22Rv1 (cell line): ENCODE measurements around the gene ZNF407.

ENCODE experiments used
- ZFX ChIP-seq: fragments of 450-650 bp; IDR thresholded peaks from 2 replicates; pipeline ENCODE4 v1.6.1; 2017; ENCODE audit warnings: antibody characterized with exemption, borderline replicate concordance
- TF ChIP-seq, protein P1 (sequence below): fragments of 450-650 bp; IDR thresholded peaks from 2 replicates; pipeline ENCODE4 v1.5.1; 2017; ENCODE audit warnings: mild to moderate bottlenecking

DNA sequence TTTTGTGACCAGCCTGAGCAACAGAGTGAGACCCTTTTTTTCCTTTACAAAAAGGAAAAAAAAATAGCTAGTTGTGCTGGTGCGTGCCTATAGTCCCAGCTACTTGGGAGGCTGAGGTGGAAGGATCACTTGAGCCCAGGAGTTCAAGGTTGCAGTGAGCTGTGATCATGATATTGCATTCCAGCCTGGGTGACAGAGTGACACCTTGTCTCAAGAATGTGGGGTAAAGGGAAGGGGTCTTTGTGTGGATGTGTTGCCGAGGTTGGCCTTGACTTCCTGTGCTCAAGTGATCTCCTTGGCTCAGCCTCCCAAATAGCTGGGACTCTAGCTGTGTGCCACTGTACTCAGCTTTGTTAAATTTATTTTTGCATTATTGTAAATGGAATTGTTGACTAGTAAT, 120.6 kb downstream of the ZNF407 start:
- TF ChIP-seq, protein P1, sequence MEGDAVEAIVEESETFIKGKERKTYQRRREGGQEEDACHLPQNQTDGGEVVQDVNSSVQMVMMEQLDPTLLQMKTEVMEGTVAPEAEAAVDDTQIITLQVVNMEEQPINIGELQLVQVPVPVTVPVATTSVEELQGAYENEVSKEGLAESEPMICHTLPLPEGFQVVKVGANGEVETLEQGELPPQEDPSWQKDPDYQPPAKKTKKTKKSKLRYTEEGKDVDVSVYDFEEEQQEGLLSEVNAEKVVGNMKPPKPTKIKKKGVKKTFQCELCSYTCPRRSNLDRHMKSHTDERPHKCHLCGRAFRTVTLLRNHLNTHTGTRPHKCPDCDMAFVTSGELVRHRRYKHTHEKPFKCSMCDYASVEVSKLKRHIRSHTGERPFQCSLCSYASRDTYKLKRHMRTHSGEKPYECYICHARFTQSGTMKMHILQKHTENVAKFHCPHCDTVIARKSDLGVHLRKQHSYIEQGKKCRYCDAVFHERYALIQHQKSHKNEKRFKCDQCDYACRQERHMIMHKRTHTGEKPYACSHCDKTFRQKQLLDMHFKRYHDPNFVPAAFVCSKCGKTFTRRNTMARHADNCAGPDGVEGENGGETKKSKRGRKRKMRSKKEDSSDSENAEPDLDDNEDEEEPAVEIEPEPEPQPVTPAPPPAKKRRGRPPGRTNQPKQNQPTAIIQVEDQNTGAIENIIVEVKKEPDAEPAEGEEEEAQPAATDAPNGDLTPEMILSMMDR, result no peak
- no peak for TF ChIP-seq ZFX
